ENCODE measurements around the gene GPATCH1. TPM values are rescaled to one million over a fixed set of nuclear protein-coding genes. Genes with fewer than 3 reads are reported as not detected.
"Not testable (repeated sequence)": the region's sequence is repeated elsewhere in the genome, so short reads cannot be mapped to it uniquely, and the experiment has no call there.

Gene GPATCH1
- total RNA-seq, 1 donor from 2014 or later = 6.7 TPM

DNA sequence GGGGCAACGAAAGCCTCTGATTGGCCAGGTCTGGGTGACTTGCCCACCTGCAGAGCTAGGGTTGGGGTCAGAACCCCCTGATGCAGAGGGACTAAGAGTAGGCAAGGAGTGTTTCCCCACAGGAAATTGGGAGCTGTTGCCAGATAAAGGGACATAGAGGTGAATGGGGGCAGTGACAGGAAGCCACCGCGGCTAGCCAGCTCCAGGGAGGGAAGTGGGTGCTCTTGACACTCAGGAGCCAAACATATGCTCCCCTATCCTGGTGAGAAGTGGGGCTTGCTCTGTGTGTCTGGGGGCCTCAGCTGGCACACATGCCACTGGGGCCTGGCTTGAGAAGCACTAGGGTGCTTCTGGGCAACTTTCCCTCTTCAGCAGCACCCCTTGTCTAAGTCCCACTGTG is 76.9 kb downstream of the GPATCH1 start:
- no peak for DNase-seq (ENCODE audit: low read depth)
- H3K4me3 ChIP-seq (ENCODE audit: low read depth, low read length) = no peak overlapping the region
- TF ChIP-seq, protein P1, sequence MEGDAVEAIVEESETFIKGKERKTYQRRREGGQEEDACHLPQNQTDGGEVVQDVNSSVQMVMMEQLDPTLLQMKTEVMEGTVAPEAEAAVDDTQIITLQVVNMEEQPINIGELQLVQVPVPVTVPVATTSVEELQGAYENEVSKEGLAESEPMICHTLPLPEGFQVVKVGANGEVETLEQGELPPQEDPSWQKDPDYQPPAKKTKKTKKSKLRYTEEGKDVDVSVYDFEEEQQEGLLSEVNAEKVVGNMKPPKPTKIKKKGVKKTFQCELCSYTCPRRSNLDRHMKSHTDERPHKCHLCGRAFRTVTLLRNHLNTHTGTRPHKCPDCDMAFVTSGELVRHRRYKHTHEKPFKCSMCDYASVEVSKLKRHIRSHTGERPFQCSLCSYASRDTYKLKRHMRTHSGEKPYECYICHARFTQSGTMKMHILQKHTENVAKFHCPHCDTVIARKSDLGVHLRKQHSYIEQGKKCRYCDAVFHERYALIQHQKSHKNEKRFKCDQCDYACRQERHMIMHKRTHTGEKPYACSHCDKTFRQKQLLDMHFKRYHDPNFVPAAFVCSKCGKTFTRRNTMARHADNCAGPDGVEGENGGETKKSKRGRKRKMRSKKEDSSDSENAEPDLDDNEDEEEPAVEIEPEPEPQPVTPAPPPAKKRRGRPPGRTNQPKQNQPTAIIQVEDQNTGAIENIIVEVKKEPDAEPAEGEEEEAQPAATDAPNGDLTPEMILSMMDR (IDR thresholded peaks at IDR 0.05; ENCODE audit: insufficient read depth, low read length, poor library complexity, severe bottlenecking) = no peak
- no peaks in the 10 kb centered on the region for H3K36me3 ChIP-seq (ENCODE audit: control insufficient read depth, insufficient read depth, low read length)
- H3K27me3 ChIP-seq (ENCODE audit: control insufficient read depth, insufficient read depth, low read length) = no peaks in the 10 kb centered on the region

DNA sequence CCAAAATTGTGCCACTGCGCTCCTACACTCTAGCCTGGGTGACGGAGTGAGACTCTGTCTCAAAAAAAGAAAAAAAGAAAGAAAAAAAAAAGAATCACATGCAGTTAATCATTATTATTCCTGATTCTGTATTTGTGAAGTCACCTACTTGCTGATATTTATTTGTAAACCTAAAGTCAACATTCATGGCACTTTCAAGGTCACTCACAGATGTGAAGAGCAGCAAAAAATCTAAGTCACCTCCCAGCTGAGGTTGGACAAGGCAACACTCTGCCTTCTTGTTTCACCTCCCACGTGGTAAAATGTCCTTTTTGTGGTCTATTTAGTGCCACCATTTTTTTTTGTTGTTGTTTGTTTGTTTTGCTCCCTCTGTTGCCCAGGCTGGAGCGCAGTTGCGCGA is 77.4 kb downstream of the GPATCH1 start:
- TF ChIP-seq, protein P1 (IDR thresholded peaks at IDR 0.05; ENCODE audit: insufficient read depth, low read length, poor library complexity, severe bottlenecking) = no peak
- H3K36me3 ChIP-seq (ENCODE audit: control insufficient read depth, insufficient read depth, low read length) = no peaks in the 10 kb centered on the region
- H3K4me3 ChIP-seq (ENCODE audit: low read depth, low read length) = no peak overlapping the region
- H3K27me3 ChIP-seq (ENCODE audit: control insufficient read depth, insufficient read depth, low read length) = no peaks in the 10 kb centered on the region
- no peak for DNase-seq (ENCODE audit: low read depth)

DNA sequence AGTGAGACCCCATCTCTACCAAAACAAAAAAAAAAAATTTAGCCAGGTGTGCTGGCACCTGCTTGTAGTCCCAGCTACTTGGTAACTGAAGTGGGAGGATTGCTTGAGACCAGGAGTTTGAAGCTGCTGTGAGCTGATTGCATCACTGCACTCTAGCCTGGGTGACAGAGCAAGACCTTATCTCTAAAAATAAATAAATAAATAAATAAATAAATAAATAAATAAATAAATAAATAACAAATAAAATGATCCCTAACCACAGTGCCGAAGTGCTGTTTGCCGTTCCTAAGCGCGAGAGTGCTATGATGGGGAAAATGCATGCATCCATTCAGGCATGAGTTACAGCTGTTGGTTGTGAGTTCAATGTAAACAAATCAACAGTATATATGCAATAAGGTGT is 78.2 kb downstream of the GPATCH1 start:
- no peak for DNase-seq (ENCODE audit: low read depth)
- TF ChIP-seq, protein P1 (IDR thresholded peaks at IDR 0.05; ENCODE audit: insufficient read depth, low read length, poor library complexity, severe bottlenecking) = no peak

DNA sequence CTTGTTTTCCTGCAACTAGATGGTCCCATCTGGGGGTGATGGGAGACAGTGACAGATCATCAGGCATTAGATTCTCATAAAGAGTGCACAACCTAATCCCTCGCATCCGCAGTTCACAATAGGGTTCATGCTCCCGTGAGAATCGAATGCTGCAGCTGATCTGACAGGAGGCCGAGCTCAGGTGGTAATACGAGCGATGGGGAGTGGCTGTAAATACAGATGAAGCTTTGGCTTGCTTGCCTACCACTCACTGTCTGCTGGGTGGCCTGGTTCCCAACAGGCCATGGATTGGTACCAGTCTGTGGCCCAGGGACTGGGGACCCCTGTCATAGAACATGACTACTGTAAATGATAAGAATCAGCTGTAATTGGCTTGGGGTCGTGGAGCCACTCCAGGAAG is 78.9 kb downstream of the GPATCH1 start:
- Histone ChIP-seq H3K4me3 (ENCODE audit: low read depth, low read length) (no peak overlapping the region), H3K36me3 (ENCODE audit: control insufficient read depth, insufficient read depth, low read length) (no peaks in the 10 kb centered on the region), H3K27me3 (ENCODE audit: control insufficient read depth, insufficient read depth, low read length) (no peaks in the 10 kb centered on the region)
- DNase-seq (ENCODE audit: low read depth) = no peak
- TF ChIP-seq, protein P1 (IDR thresholded peaks at IDR 0.05; ENCODE audit: insufficient read depth, low read length, poor library complexity, severe bottlenecking) = no peak

More for the DNA sequence above, 78.2 kb downstream of the GPATCH1 start:
- no peak overlapping the region for H3K4me3 ChIP-seq (ENCODE audit: low read depth, low read length)
- H3K36me3 ChIP-seq (ENCODE audit: control insufficient read depth, insufficient read depth, low read length) = no peaks in the 10 kb centered on the region
- H3K27me3 ChIP-seq (ENCODE audit: control insufficient read depth, insufficient read depth, low read length) = no peaks in the 10 kb centered on the region

DNA sequence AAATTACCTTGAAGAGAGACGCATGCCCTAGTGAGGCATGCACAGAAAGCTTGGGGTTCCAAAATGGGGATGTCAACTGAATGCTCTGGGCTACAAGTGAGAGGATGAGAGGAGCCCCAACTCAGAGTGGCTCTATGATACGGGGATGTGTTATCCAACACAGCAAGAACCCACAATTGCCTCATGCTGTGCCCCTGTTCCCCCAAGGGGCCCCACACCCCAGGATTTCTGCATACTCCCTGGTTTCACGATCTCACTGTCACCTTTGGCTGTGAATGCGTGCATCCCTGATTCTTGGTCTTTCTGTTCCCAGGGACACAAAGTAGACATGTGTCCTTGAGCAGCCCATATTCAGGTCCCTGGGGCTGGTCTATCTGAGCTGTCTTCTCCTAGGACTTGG is 80.2 kb downstream of the GPATCH1 start:
- DNase-seq (ENCODE audit: low read depth) = no peak
- Histone ChIP-seq H3K36me3 (ENCODE audit: control insufficient read depth, insufficient read depth, low read length) (no peaks in the 10 kb centered on the region), H3K4me3 (ENCODE audit: low read depth, low read length) (no peak overlapping the region), H3K27me3 (ENCODE audit: control insufficient read depth, insufficient read depth, low read length) (no peaks in the 10 kb centered on the region)
- TF ChIP-seq, protein P1 (IDR thresholded peaks at IDR 0.05; ENCODE audit: insufficient read depth, low read length, poor library complexity, severe bottlenecking) = no peak

DNA sequence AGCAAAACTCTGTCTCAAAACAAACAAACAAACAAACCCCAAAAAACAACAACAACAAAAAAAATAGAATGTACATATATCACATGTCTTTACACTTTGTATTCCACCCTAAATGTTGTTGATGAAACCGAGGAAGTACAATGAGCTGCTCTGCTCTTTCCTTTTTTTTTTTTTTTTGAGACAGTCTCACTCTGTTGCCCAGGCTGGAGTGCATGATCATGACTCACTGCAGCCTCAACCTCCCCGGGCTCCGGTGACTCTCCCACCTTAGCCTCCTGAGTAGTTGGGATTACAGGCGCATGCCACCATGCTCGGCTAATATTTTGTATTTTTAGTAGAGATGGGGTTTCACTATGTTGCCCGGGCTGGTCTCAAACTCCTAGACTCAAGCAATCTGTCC is 82.5 kb downstream of the GPATCH1 start:
- Histone ChIP-seq H3K27me3 (ENCODE audit: control insufficient read depth, insufficient read depth, low read length) (no peaks in the 10 kb centered on the region), H3K36me3 (ENCODE audit: control insufficient read depth, insufficient read depth, low read length) (no peaks in the 10 kb centered on the region), H3K4me3 (ENCODE audit: low read depth, low read length) (no peak overlapping the region)
- DNase-seq (ENCODE audit: low read depth) = no peak
- TF ChIP-seq, protein P1 (IDR thresholded peaks at IDR 0.05; ENCODE audit: insufficient read depth, low read length, poor library complexity, severe bottlenecking) = no peak

DNA sequence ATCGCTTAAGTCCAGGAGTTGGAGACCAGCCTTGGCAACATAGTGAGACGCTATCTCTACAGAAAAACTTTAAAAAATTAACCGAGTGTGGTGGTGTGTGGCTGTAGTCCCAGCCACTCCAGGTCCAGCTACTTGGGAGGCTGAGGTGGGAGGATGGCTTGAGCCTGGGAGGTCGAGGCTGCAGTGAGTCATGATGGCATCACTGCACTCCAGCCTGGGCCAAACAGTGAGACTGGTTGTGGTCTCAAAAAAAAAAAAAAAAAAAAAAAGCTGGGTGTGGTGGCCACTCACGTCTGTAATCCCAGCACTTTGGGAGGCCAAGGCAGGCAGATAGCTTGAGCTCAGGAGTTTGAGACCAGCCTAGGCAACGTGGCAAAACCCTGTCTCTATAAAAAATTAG is 85.1 kb downstream of the GPATCH1 start:
- not testable (repeated sequence) for H3K36me3 ChIP-seq (ENCODE audit: control insufficient read depth, insufficient read depth, low read length); H3K4me3 ChIP-seq (ENCODE audit: low read depth, low read length); DNase-seq (ENCODE audit: low read depth); H3K27me3 ChIP-seq (ENCODE audit: control insufficient read depth, insufficient read depth, low read length)

Data from kidney epithelial cell (primary cell).